Activated CD8-positive, alpha-beta memory T cell treated with anti-CD3 and anti-CD28 coated beads, Interleukin-2, amount 50 U/mL, for 1 hour (primary cell): ENCODE data around the gene CNTN4.

Experiments used
- DNase-seq: peaks from one replicate; pipeline ENCODE4 v3.0.0-alpha.2; 2020; ENCODE audit errors: extremely low read depth

CNTN4 gene

DNA sequence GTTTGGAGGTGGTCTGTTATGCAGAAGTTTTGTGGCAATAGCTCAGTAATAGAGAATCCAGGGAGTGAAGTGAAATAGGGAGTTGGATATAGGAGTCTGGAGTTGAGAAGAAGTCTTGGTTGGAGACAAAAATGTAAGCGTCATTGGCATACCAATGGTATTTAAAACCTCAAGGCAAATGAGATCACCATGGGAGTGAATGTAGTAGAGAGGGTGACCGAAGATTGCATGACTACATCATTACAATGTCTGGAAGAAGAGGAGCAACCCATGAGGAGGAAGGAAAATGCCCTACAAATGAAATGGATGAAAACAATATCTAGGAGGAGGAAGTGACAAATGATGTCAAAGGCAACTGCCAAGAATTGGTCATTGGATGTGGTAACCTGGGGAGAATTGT lies 54.4 kb downstream of the CNTN4 start:
- DNase-seq: no peak

DNA sequence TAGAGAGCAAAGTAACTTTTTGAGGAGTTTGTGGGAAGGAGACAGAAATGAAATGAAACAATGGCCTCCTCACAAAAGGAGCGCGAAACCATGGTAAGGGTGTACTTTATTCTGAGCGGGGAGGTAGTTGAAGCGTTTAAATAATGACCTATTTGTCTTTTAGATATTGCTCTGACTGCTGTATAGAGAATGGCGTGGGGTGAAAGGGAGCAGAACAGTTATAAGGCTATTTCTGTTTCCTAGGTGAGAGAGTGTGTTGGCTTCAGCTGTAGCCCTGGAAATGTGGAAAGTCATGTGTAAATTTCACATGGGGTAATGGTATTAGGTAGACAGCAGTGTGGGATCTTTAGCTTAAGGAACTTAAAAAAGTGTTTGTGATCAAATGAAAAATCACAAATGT lies 54.9 kb downstream of the CNTN4 start:
- no peak for DNase-seq

DNA sequence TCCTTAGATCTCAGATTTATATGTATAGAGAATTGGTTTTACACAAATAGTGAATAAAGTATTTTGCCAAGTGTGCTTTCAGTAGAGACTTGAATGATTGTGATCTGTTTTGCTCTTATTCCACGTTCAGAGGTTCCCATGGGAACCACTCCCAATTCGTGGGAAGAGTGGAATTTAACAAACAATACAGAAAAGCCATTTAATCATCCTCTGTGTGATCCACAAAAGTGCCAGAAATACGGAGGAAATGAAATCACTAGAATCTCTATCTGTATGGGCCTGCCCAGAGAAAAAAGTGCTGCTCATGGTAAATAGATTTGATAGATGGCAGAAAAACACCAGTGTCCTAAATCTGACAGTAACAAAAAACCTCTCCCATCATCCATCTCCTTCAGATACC lies 56.0 kb downstream of the CNTN4 start:
- DNase-seq: no peak

DNA sequence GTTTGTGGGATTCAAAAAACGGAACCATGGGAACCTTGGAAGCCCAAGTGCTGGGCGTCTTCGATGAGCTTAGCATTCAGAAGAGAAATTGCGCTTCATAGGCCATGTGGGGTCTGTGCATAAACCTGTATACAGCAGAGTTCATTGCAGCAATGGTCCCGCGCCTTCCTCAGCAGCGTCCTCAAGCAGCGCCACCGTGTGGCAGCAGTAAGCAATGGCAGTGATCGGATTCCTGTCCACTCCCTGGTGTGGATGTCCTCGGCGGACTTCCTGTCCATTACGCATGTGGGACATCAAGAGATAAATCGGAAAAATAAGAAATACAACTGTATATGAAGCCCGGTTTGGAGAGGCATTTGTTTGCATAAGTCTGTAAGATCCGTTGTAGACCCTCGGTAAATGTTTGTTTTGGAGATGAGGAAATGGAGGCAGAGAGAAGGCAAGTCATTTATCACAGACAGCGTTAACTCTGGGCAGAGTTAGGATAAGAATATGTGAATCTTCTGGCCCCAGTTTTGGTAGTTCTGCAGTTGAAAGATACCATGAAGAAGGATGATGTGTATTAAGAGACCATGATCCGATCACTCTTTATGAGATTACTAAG lies 57.7 kb downstream of the CNTN4 start:
- no peak for DNase-seq

DNA sequence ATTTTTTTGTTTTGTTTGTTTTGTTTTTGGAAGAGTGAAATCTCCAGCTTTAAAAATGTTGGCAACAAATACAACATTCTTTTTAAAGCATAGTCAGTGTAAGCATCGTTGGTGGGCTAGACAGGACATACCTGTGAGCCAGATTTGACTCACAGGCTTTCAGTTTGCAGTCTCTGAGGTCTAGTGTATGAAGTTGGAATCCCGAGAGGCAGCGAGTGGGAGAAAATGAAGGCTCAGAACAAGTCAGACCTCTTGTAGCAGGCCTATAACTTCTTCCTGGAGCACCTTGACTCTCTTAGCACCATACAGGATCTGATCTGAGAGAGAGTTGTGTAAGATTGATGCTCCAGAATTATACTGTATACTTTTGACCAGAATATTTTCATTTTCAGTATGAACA lies 60.2 kb downstream of the CNTN4 start:
- no peak for DNase-seq

DNA sequence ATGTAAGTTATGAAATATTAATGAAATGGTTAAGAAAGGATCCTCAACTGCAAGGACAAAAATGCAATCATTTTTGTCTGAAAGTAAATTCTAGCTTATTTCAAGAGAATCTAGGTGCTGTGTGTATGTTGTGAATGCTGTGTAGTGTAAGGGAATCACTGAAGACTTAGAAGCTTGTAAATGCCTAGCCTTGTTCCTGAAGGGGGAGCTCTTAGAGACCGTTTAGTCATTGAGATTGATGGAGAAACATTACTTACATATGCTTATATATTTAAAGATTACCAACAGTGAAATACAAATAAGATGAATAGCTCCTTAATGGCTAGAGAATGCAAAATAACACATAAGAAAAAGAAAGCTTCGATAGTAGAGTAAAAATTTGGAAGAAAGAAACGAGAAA lies 67.9 kb downstream of the CNTN4 start:
- no peak for DNase-seq

DNA sequence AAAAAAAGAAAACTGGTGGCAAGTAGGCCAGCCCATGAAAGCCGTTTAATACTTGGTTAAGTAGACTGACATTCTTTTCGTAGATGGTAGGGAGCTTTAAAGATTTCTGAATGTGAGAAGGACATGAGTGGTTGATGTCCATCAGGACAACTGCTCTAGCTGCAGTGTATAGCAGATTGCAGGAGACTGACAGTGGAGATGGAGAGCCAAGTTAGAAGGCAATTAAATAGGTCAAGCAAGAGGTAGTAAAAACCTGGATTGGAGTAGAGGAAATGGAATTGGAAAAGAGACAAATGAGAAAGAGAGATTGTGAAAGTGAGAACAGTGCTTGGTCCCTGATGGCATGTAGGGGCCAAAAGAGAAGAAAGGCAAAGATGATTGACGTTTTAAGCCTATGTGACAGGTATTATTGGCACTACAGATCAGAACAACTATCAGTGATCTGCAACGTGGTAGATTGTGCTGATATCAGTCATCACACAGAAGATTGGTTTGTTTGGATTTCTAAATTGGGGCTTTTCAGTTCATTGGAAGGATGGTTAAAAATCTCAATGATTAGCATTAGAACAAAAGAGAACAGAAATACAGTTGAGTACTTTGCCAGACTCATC lies 74.0 kb downstream of the CNTN4 start:
- DNase-seq: no peak

DNA sequence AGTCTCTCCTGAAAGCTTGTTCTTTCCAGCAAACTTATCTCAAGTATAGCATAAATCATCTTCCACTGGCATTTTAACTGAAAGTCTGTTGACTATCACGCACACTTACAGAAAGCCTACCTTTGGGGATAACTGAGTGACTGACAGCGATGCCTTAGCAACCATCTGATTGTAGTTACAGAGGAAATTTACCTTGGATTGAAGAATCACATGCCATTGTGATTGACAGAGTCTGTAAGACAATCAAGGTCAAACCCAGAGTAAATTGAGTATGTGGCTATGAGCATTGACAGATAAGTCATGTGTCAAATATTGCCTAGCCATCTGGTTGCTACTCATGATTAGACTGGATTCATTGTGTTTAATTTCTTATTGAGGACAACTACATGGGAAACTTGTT lies 82.0 kb downstream of the CNTN4 start:
- no peak for DNase-seq

DNA sequence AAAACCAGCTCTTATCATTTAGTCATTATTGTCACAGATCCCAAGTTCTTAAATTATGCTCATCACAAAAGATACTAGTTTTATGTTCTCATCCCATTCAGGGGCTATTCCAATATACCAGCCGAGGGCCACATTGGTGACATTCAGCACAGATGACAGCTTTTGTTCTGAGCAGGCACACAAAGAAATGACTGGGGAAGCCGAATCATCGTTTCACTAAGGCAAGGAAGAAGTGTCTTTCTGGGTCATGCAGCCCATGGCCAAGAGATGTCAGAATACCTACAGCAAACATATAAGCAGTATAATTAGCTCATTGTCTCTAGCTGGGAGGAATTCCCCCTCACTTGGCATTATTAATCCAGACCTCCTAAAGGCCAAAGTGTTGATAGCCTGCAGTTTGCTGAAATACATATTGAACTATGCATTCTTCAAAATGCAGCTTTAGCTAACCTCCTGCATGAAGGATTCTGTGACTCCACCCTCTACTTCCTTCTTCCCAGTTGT lies 100.2 kb downstream of the CNTN4 start:
- DNase-seq: no peak

DNA sequence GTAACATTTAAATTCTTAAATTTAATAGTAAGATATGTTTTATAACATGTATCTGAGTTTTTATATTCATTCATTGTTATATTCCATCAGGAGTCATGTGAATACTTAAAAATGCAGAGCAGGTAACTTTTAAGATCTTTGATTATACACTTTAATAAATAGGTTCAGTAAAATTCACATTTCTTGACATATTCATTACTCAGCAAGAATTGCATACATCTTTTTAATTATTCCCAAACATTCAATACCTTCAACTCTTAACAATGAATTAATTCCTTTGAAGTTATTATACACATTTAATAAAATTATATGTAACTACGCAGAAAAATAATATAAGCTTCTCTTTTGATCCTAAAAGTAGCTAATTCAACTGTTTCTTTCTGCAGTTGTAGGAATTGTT lies 105.4 kb downstream of the CNTN4 start:
- no peak for DNase-seq

DNA sequence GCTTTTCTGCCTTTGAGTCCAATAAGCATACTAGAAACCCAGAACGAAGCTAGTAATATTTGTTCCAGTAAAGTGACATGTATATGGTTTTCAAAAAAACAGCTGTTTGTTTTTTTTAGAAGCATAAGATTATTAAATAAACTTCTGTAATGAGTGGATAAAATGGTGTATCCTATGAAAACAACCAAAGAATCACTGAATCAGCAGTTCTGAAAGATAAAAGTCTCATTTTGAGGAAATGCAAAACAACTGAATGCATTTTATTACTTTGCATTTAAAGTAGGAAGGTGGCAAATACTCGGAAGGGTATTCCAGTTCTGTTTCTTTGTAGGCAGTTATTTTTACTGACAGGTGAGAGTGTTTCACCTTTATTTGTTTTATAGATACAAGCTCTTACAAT lies 107.0 kb downstream of the CNTN4 start:
- no peak for DNase-seq

DNA sequence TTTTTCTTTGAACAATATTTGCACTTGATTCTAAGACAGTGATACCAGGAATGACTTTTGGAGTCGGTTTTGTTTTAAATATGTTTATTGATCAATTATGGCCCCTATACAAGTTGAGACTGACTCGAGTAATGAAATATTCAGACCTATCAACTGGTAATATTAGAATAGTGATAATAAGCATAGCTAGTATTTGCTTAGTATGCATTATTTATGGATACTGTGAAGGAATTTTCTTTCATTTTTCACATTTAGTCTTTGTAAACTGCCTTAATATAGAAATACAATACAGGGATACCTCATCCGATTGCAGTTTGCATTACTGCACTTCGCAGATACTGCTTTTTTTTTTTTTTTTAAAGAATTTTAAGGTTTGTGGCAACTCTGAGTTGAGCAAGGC lies 107.9 kb downstream of the CNTN4 start:
- no peak for DNase-seq

DNA sequence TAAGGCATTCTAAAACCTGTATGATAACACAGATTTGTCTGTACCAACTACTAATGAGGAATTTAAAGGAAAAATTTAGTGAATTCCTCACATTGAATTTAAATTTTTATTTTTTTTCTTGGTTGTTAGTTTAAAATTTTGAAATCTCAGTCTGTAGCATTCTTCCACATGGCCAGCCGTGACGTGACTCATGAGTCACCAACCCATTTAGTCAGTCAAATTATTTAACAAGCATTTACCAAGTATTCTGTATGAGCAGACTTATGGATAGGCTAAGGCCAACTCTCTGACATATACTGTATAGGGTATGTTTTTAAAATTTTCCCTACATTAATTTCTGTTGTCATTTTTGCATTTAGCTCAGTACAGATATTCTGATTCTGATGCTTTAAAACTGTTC lies 112.9 kb downstream of the CNTN4 start:
- no peak for DNase-seq

DNA sequence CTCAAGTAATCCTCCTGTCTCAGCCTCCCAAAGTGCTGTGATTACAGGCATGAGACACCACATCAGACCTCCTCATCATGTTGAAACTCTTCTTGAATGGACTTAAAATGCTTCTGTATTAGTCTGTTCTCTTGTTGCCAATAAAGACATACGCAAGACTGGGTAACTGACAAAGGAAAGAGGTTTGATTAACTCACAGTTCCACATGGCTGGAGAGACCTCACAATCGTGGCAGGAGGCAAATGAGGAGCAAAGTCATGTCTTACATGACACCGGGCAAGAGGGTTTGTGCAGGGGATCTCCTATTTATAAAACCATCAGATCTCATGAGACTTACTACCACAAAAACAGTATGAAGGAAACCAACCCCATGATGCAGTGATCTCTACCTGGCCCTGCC lies 113.5 kb downstream of the CNTN4 start:
- DNase-seq: no peak

DNA sequence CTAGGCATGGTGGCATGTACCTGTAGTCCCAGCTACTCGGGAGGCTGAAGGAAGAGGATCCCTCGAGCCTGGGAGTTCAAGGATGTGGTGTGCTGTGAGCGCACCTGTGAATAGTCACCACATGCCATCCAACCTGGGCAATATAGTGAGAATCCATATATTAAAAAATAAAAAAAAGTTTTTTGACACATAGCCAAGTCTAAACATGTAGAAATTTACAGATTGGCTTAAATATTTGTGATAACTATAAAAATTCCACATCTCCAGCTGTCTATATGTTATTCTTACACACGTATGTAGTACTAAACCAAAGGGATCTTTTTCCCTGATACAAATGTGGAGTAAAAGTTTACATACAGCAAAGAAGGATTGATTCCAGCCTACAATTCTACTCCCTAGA lies 119.7 kb downstream of the CNTN4 start:
- no peak for DNase-seq

DNA sequence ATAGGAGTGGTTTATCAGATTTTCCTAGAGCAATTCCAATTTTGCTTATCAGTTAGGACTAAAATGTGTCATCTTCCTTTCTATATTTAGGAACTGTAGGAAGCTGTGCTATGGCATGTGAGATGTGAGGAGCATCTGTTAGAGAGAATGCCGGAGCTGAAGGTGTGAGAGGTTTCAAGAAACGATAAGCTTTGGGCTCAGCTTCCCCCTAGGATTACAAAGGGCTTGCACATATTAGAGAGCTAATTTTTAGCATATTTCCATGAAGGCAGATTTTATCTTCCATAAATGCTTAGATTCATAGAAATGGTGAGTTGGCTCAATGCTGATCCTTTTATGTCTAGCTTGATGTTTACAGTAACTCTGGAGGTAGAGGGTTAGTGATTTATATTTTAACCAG lies 120.2 kb downstream of the CNTN4 start:
- no peak for DNase-seq

DNA sequence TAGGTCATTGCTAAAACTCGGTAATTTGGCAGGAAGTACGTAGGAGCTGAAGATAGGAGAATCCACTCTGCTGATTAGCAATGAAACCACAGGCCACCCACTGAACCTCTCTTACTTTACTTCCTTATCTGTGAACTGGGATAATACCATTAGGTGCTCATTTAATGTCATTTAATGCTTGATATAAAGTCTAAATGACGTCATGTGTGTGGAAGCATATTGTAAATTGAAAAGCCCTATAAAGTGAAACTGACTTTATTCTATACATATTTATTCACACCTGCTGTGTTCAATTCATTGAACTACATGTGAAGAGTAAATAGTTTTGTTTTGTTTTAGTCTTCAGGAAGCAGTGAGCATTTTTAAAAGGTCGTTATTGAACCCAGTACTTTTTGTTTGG lies 137.5 kb downstream of the CNTN4 start:
- DNase-seq: no peak

DNA sequence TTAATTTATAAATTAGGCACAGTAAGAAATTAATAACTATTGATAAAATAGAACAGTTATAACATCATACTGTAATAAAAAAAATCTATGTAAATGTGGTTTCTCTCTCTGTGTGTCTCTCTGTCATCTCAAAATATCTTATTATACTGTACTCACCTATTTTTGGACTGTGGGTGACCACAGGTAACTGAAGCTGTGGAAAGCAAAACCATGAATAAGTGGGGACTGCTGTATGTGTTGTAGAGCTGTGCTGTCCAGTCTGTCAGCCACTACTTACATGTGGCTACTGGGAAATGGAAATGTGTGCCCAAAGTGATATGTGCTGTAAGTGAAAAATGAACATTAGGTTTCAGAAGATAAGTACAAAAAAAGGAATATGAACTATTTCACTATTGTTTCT lies 145.5 kb downstream of the CNTN4 start:
- DNase-seq: no peak

DNA sequence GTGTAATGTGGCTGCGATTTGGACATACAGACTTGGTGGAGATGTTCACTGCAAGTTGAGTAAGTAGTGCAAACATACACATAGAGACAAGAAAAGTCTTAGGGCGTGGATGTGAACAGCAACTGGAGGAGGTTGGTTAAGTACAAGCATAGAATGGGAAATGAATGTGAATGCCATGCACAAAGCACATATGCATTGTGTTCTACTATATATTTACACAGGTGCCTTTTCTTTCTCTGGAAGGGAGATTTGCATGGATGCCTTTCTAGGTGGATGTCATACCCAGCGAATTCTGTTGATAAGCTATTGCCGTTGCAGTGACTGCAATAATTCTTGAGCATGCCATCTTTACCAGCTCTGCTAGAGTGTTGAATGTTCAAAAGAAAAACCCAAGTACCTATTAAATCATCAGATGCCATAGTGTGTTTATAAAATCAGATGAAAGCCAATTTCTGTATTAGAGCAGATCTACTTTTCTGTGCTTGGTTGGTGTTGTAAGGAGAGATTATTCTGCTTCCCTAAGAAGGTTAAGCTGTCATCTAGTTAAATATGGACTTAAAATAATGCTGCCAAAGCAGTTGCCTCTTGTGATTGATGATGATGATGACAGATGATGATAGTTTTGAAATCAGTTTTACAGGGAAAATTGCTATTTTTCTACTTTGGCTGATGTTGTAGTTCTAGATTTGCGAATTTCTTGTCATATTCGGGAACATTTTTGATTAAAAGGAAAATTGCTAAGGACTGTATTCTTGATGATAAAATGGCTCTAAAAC lies 148.4 kb downstream of the CNTN4 start:
- DNase-seq: no peak

DNA sequence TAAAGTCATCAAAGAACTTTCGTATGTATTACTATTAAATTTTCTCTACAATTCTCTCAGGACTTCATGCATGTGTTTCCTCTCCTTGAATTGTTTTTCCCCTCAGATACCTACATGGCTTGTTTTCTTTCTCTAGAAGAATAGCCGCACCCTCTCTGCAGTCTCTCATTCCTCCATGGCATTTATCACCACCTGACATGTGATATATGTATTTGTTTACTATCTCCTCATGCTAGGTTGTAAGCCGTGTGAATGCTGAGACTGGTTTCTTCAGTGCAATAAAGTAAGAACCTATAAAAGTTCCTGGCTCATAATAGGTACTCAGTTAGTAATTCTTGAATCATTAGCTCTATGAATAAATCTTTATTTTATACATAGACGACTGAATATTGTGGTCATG lies 149.2 kb downstream of the CNTN4 start:
- DNase-seq: no peak

DNA sequence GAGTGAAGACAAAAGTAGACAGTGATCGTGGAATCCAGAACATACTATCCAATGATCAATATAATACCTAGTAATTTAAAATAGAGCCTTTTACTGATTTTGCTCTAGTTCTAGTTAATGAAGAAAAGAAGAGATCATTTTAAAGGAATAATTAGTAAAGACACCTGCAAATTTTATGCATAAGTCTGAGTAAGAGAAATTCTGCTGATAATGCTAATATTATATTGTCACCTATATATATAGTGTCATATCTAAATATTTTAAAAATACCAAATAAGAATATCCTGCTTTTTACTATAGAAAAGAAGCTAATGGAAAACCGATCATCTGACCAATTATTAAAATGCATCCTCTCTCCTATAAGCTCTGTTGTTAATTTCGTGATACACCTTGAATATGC lies 152.1 kb downstream of the CNTN4 start:
- no peak for DNase-seq

DNA sequence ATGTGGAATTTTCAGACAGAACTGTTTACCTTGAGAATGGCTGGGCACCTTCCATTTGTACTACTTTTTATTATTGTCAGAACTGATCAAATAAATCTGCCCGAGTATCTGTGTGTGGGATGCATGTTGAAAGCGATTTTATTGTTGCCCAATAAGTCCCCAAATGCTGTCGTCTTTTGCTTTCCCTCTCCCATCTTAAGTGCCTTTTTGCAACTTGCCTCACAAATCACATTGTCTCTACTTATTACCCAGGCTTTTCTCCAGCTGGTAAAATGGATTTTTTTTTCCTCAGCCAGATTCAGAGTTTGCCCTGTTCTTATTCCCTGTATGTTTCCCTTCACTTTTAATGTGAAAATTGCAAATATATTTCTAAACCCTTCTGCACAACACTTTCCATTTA lies 163.1 kb downstream of the CNTN4 start:
- no peak for DNase-seq

DNA sequence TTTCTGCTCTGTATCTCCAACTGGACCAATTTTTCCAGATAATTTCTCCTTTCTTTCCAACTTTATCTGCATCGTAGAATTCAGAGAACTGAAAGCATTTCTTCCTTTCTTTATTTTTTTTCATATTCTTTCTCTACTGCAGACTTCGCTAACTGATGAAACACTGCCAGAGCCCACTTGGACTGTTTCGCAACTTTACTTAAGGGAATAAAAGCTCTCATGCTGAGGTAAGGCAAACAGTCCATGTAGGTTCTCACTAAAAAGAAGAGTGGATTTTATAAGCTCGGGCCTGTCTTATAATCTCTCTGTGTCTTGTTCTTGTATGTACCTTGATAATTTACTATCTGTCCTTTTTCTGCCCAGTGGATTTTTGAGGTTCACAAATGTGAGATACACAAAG lies 163.5 kb downstream of the CNTN4 start:
- DNase-seq: no peak
